K562 (cell line): ENCODE measurements around the gene FGR. TPM values are rescaled to one million over a fixed set of nuclear protein-coding genes. Genes with fewer than 3 reads are reported as not detected.

ENCODE experiments used
- ARID1B ChIP-seq: fragments of 450-650 bp; IDR thresholded peaks from 2 replicates; pipeline ENCODE4 v1.6.1; 2016; ENCODE audit warnings: antibody characterized with exemption, mild to moderate bottlenecking, inconsistent platforms
- CHD2 ChIP-seq: IDR thresholded peaks from 2 replicates; pipeline ENCODE4 v1.6.1; 2011; ENCODE audit warnings: low read depth, low read length
- CHD4 ChIP-seq: fragments of 200-600 bp; sonication (generic); IDR thresholded peaks from 3 replicates; pipeline ENCODE4 v1.6.1; 2012; ENCODE audit warnings: low read depth, mild to moderate bottlenecking, mixed read lengths, low read length, inconsistent platforms; ENCODE audit not compliant: insufficient read depth, insufficient replicate concordance, poor library complexity, severe bottlenecking
- DACH1 ChIP-seq: fragments of 450-650 bp; IDR thresholded peaks from 2 replicates; pipeline ENCODE4 v1.6.1; 2018; ENCODE audit not compliant: partially characterized antibody
- HDAC2 ChIP-seq: fragments of 450-650 bp; IDR thresholded peaks from 2 replicates; pipeline ENCODE4 v1.6.1; 2016; ENCODE audit warnings: mild to moderate bottlenecking
- HLTF ChIP-seq: fragments of 450-650 bp; IDR thresholded peaks from 2 replicates; pipeline ENCODE4 v1.6.1; 2016
- MAZ ChIP-seq, 2 experiments: fragments of 450-650 bp in 1 of 2; sonication (generic) in 1 of 2; formaldehyde crosslinking; IDR thresholded peaks in 1 of 2; conservative IDR thresholded peaks in 1 of 2; 2 replicates each; pipeline versions ENCODE4 v1.4.0 to v1.5.0; 2020; ENCODE audit warnings: mild to moderate bottlenecking in 1 of 2, missing genetic modification reagents in 1 of 2
- NFE2L1 ChIP-seq: fragments of 450-650 bp; IDR thresholded peaks from 2 replicates; pipeline ENCODE4 v1.6.1; 2016; ENCODE audit warnings: missing genetic modification characterization, low read depth, mild to moderate bottlenecking, missing compliant biosample characterization, moderate library complexity, borderline replicate concordance
- PRMT5 ChIP-seq: sonication (generic); formaldehyde crosslinking; IDR thresholded peaks from 2 replicates; pipeline ENCODE4 v1.5.0; 2020; ENCODE audit warnings: missing genetic modification reagents
- SPI1 ChIP-seq: IDR thresholded peaks from 2 replicates; pipeline ENCODE4 v1.6.1; 2011; ENCODE audit warnings: low read depth, low read length, control low read depth, borderline replicate concordance
- SREBF2 ChIP-seq: sonication (generic); formaldehyde crosslinking; IDR thresholded peaks from 2 replicates; pipeline ENCODE4 v1.4.0; 2020; ENCODE audit warnings: mild to moderate bottlenecking, missing genetic modification reagents
- STAG1 ChIP-seq: sonication (generic); formaldehyde crosslinking; IDR thresholded peaks from 2 replicates; pipeline ENCODE4 v1.5.0; 2020; ENCODE audit warnings: missing genetic modification reagents, borderline replicate concordance
- THRA ChIP-seq: fragments of 450-650 bp; IDR thresholded peaks from 2 replicates; pipeline ENCODE4 v1.6.1; 2017; ENCODE audit warnings: mild to moderate bottlenecking, moderate library complexity
- VEZF1 ChIP-seq: fragments of 200-800 bp; sonication (Bioruptor generic); IDR thresholded peaks from 2 replicates; pipeline ENCODE4 v1.6.1; 2017; ENCODE audit warnings: missing genetic modification characterization, missing compliant biosample characterization
- ZBTB7A ChIP-seq: IDR thresholded peaks from 2 replicates; pipeline ENCODE4 v1.6.1; 2011; ENCODE audit warnings: low read depth, mild to moderate bottlenecking, low read length, moderate library complexity, borderline replicate concordance; ENCODE audit not compliant: control insufficient read depth
- ZNF277 ChIP-seq: fragments of 250-450 bp; sonication (Bioruptor Pico); IDR thresholded peaks from 2 replicates; pipeline ENCODE4 v1.8.0; 2022; ENCODE audit warnings: inconsistent platforms, mild to moderate bottlenecking, moderate library complexity, borderline replicate concordance
- polyA plus RNA-seq, 8 experiments: library from polyadenylated mRNA; depleted of rRNA in 4 of 8; stranded (reverse) in 5 of 8; unstranded in 3 of 8; fragments of >200 nt; fragmentation: Nextera tagmentation in 2 of 8; fragmentation: Illumina TruSeq in 1 of 8; extraction: Ambion mirVana in 2 of 8; extraction: Trizol in 1 of 8; gene quantifications; 2 replicates each; pipeline versions ENCODE4 v1.2.1 to v1.2.3, GENCODE V29; 2011 to 2014; ENCODE audit warnings: inconsistent platforms in 1 of 8, missing spikeins in 1 of 8
- total RNA-seq, 7 experiments: library from RNA; depleted of rRNA in 6 of 7; stranded (reverse); fragments of >200 nt in 6 of 7; fragmentation: Illumina TruSeq in 2 of 7; extraction: Trizol in 2 of 7; gene quantifications; 2 replicates each; pipeline versions ENCODE4 v1.2.1 to v1.2.3, GENCODE V29; 2011 to 2021; ENCODE audit warnings: low replicate concordance in 1 of 7
- TF ChIP-seq, protein P1 (sequence below): fragments of 450-650 bp; IDR thresholded peaks from 2 replicates; pipeline ENCODE4 v1.6.1; 2016; ENCODE audit warnings: borderline replicate concordance

Gene FGR
- total and polyA plus RNA-seq, 9 of the 15 experiments (the other 6 are each of a cell fraction or from before 2014, with no cell fraction given) = 0.04 to 0.11 TPM; not detected in 7

DNA sequence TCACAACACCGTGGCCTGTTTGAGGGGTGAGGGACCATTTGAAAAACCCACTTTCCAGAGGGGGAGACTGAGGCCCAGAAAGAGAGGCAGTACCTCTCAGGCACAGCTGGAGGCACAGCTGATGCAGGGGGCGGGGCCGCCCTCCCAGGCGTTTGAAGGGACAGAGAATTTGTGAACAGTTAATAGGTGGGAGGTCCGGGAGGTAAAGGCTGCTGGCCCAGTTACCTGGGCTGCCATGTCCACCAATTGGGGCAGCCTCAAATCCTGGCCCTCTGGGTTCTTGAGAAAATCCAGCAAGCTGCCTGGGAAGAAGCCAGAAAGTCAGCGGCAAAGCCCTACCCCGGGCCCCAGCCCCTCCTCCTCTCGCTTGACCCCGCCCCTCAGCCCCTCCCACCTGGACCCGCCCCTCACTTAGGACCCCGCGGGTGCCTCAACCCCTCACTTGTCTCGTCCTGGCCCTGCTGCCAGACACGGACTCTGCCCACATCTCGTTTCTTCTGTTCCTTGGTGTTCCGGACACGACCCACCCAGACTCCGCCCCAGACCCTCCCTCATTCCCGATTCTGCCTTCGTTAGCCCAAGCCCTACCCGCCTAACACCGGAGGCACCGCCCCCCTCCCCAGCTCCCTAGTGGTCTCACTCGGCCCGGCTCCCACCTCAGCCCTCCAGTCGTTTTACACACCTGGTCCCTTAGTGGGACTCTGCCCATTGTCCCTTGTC, 20.2 kb downstream of the FGR start (continued):
- TF ChIP-seq, protein P1, sequence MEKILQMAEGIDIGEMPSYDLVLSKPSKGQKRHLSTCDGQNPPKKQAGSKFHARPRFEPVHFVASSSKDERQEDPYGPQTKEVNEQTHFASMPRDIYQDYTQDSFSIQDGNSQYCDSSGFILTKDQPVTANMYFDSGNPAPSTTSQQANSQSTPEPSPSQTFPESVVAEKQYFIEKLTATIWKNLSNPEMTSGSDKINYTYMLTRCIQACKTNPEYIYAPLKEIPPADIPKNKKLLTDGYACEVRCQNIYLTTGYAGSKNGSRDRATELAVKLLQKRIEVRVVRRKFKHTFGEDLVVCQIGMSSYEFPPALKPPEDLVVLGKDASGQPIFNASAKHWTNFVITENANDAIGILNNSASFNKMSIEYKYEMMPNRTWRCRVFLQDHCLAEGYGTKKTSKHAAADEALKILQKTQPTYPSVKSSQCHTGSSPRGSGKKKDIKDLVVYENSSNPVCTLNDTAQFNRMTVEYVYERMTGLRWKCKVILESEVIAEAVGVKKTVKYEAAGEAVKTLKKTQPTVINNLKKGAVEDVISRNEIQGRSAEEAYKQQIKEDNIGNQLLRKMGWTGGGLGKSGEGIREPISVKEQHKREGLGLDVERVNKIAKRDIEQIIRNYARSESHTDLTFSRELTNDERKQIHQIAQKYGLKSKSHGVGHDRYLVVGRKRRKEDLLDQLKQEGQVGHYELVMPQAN = 0 out of 2 replicates have a peak, but pooled peaks have one; percentile 33
- TF ChIP-seq ZNF277 (CRISPR knock-in tag) = no peak
- no peak for TF ChIP-seq NFE2L1 (tag)
- TF ChIP-seq DACH1 = peak; percentile 91
- 0 out of 4 replicates have a peak, but pooled peaks of 1 of the 2 experiments have one; percentile 12 for TF ChIP-seq MAZ (CRISPR knock-in tag; conservative IDR thresholded peaks at IDR 0.05 in 1 of 2, IDR thresholded peaks at IDR 0.05 in 1 of 2)
- TF ChIP-seq HLTF = 0 out of 2 replicates have a peak, but pooled peaks have one; percentile 30
- TF ChIP-seq VEZF1 (CRISPR knock-in tag) = peak; percentile 53
- TF ChIP-seq HDAC2 = 0 out of 2 replicates have a peak, but pooled peaks have one; percentile 35
- TF ChIP-seq SPI1 = no peak
- TF ChIP-seq ZBTB7A = peak; percentile 62; the same call in 1 of the 2 replicates
- TF ChIP-seq SREBF2 = no peak
- no peak for TF ChIP-seq THRA
- TF ChIP-seq CHD4 = peak; percentile 48
- 0 out of 2 replicates have a peak, but pooled peaks have one; percentile 6 for TF ChIP-seq ARID1B
- no peak for TF ChIP-seq PRMT5 (CRISPR knock-in tag)
- TF ChIP-seq STAG1 (CRISPR knock-in tag) = 0 out of 2 replicates have a peak, but pooled peaks have one; percentile 27
- TF ChIP-seq CHD2 = no peak
